ENCODE data around the gene DENND1A. TPM values are rescaled to one million over a fixed set of nuclear protein-coding genes. Genes with fewer than 3 reads are reported as not detected.

DENND1A gene
- total RNA-seq, 1 experiment from 2014 or later, result 23.5 TPM

GRCh38 chr9:123654994-123655637, 274.8 kb downstream of the DENND1A start:
- Mint-ChIP-seq H3K36me3 (peaks cover 8% of the 10 kb centered on the region; the same call in 1 of the 2 replicates), H3K27me3 (ENCODE audit: low read depth) (no peaks in the 10 kb centered on the region; the same call in 1 of the 2 replicates), H3K27ac (no peak overlapping the region), H3K4me1 (peaks cover 26% of the 10 kb centered on the region), H3K9me3 (no peaks in the 10 kb centered on the region), H3K4me3 (no peak overlapping the region)
- DNase-seq (ENCODE audit: low spot score) (no peak), ATAC-seq (no peak)
- CTCF ChIA-PET, result no interaction called here
- POLR2A ChIA-PET, result no interaction called here
- no peak for TF ChIP-seq NFATC4 (CRISPR knock-in tag; IDR thresholded peaks at IDR 0.05)
- TF ChIP-seq E2F1 (CRISPR knock-in tag; IDR thresholded peaks at IDR 0.05), result no peak
- no peak for TF ChIP-seq OVOL2 (CRISPR knock-in tag; IDR thresholded peaks at IDR 0.05; ENCODE audit: borderline replicate concordance)
- no peak for TF ChIP-seq IRF2 (CRISPR knock-in tag; IDR thresholded peaks at IDR 0.05; ENCODE audit: borderline replicate concordance, low read depth)
- TF ChIP-seq TEAD1 (CRISPR knock-in tag; IDR thresholded peaks at IDR 0.05), result no peak
- no peak for TF ChIP-seq ATF1 (CRISPR knock-in tag; IDR thresholded peaks at IDR 0.05)
- TF ChIP-seq E2F4 (CRISPR knock-in tag; IDR thresholded peaks at IDR 0.05; ENCODE audit: borderline replicate concordance, low read depth), result no peak
- no peak for TF ChIP-seq NFYB (CRISPR knock-in tag; conservative IDR thresholded peaks at IDR 0.05; ENCODE audit: low read depth)
- no peak for TF ChIP-seq GRHL2 (CRISPR knock-in tag; IDR thresholded peaks at IDR 0.05; ENCODE audit: insufficient replicate concordance, severe bottlenecking)
- TF ChIP-seq AFF4 (CRISPR knock-in tag; IDR thresholded peaks at IDR 0.05; ENCODE audit: borderline replicate concordance), result no peak
- TF ChIP-seq NFE2L1 (CRISPR knock-in tag; IDR thresholded peaks at IDR 0.05), result no peak
- no peak for TF ChIP-seq MLX (CRISPR knock-in tag; IDR thresholded peaks at IDR 0.05)
- no peak for TF ChIP-seq JUN (CRISPR knock-in tag; IDR thresholded peaks at IDR 0.05)
- TF ChIP-seq ARID4B (CRISPR knock-in tag; IDR thresholded peaks at IDR 0.05; ENCODE audit: borderline replicate concordance), result no peak
- TF ChIP-seq TCF7 (CRISPR knock-in tag; IDR thresholded peaks at IDR 0.05; ENCODE audit: low read depth), result no peak
- TF ChIP-seq ZNF281 (CRISPR knock-in tag; IDR thresholded peaks at IDR 0.05), result no peak
- TF ChIP-seq EMX1 (CRISPR knock-in tag; IDR thresholded peaks at IDR 0.05), result no peak
- TF ChIP-seq PRDM15 (CRISPR knock-in tag; IDR thresholded peaks at IDR 0.05), result no peak
- no peak for TF ChIP-seq ZNF232 (CRISPR knock-in tag; IDR thresholded peaks at IDR 0.05)
